Stimulated activated CD4-positive, alpha-beta T cell treated with anti-CD3 and anti-CD28 coated beads, Interleukin-4, amount 100 ng/mL, for 1 hour (primary cell): ENCODE measurements around the gene RIPPLY2.
"Not testable (repeated sequence)": the region's sequence is repeated elsewhere in the genome, so short reads cannot be mapped to it uniquely, and the experiment has no call there.

Source experiments
- DNase-seq: peaks from one replicate; pipeline ENCODE4 v3.0.0-alpha.2; 2020

The RIPPLY2 gene

DNA sequence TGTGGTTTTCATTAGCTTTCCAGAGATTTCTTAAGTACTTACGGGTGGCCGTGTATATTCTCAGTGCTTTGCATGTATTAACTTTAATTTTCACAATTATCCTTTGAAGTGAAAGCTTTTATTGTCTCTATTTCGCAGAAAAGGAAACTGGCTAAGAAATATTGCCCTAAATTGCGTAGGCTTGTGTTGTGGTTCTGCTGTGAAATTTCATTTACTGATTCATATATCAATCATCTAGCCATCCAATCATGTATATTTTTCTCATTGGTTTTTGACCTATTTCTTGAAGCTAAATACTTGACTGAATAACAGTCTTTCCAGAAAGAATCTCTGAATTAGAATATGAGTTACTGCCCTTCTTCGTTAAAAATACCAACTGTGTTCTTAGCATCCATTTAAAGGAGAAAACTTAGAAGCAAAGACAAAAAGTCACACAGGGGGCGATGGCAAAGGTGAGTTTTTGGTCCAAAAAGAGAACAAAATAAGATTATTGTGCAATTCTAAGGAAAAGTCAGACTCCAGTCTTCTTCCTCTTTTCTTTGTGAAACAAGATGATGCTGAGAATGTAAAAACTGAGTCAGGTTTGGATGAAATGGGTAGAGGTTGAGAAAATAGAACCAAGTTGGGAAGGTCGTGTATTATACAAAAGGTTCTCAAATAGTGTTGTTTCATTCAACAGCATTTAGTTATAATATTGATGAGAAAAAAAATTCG lies 7.8 kb downstream of the RIPPLY2 start:
- DNase-seq = no peak

DNA sequence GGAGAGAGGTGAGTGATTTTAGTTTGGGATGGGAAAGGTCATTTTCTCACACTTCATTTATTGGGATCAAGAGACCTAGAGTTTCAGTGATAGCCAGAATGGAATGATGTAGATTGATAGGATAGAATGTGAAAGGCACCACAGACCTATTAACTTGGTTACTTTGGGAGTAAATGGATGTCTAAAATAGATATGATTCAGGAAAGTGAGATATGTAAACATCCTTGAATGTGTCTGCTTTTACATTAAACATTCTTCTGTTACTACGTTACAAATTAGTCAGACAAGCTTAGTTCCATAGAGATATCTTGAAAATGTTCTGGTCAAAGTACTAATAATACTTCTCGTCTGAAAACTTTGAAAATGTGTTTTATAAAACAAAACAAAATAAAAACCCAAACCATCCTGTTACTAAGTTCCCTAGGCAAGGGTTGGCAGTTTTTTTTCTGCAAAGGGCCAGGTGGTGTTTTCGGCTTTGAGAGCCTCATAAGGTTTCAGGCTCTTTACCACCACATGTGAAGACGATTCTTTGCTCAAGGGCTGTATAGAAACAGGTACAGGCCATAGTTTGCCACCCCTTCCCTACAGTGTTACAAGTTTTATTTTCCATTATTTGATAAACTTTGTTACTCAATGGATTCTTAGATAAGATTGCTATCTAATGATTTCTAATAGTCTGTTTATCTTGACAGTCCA lies 9.8 kb downstream of the RIPPLY2 start:
- no peak for DNase-seq

DNA sequence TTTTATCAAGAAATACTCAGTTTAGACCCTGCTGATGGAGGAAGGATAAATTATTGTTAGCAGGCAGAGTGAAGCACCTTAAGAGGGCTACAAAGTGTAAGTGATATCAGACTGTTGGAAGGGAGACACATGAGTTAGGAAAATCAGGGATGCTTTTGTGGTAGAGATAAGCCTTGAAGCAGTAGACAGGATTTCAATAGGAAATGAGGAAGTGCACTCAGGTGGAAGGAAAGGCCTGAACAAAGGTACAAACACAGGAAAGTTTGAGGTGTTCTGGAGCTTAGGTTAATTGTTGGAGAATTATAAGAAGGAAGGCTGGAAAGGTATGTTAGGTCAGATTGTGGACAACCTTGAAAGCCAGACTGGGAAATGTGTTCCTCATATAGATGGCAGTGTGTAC lies 13.9 kb downstream of the RIPPLY2 start:
- DNase-seq = no peak

DNA sequence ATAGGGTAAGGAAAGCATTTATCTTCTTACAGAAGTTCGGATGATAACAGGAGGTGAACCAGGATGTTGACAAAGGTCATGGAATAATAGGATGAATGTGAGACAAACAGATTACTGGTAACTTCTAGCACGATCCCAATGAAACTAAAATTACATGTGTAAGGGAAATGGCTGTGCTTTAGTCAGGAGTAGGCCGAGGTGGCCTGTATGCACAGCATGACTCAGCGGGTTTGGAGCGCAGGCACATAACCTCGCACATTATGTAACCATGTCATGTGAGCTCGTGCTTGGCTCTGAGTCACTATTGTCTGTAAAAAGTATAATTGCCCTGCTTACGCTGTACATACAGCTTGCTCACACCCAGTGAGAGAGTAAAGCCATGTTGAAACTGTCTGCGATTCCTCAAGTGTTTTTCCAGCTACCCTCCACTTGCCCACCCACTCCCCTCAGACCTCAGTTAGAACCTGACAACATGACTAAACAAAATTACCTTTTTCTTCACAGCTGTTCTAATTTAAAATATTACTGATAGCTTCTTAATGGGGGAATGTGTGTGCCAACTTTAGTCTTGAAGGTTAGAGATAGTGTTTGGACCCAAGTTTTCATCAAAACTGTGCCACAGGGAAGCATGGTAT lies 14.5 kb downstream of the RIPPLY2 start:
- DNase-seq = peak; percentile 6

DNA sequence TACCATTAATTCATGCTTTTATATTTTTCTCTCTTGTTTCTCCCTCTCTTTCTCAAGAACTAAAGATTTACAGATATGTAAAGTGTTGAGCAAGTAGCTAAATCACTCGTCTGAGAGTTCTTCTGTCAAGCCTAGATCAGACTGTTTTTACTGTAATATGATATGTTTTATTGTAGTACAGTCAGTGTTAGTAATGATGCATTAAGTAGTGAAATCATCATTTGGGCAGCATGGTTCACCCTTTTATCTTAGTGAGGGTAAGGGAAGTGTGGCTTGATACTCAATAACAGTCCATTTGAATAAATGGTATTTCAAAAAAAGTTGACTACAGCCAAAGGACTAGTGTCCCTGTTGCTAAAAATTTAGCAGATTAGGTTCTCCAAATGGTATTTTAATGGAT lies 15.5 kb downstream of the RIPPLY2 start:
- DNase-seq = no peak

DNA sequence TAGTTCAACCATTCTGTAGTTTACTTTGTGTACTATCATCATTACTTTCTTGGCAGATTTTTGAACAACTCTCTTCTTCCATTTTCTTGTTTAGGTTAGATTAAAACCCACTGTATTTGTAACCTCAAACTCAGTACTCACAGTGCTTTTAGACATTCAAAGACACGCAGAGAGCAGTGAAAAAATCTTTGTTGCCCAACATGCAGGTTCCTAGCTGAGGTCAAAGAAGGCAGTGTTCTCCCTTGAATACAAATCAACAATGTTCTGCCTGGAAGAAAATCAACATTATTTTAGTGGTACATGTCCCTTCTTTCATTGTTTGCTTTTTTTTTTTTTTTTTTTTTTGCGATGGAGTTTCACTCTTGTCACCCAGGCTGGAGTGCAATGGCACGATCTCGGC lies 17.5 kb downstream of the RIPPLY2 start:
- DNase-seq = no peak

DNA sequence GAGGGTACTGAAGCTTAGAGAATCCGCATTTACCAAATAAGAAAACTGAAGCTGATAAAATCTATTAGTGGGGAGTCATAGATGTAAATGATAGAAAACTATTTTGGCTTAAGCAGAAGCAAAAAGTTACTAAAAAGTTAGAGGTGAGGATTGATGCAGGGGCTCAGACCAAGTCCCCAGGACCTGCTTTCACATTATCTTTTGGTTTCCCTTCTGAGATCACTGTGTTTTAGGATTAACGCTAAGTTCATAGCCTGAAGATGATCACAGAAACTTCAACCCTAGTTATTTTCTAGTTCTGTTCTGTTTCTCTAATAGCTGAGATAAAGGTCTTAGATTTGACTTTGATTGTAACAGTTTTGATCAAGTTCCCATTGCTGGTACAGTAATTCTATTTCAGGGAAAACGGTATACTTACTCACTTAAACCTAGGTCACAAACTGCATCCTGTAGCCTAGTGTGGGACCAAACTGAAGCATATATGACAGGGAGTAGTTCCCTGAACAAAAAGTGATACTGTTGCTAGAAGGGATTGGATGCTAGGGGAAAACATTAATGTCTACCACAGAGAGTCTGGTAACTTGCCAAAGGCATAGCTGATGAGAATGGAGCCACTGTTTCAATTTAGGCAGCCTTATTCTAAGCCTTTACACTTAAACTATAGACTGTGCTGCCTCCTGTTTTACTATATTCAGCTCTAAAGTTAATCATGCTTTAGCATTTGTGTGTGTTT lies 19.4 kb downstream of the RIPPLY2 start:
- DNase-seq = no peak

DNA sequence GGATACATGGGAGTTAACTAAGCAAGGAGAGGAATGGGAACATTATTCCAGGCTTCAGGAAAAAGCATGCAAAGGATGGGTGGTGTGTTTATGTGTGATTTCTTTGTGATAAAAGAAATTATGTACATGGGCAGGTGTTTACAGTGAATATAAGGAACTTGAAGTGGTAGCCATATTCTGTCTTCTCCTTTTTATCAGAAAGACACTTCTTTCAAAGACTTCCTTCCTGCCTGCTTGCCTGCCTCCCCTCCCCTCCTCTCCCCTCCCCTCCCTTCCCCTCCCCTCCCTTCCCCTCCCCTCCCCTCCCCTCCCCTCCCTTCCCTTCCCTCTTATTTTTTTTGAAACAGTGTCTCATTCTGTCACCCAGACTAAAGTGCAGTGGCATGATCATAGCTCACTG lies 20.7 kb downstream of the RIPPLY2 start:
- DNase-seq = no peak

DNA sequence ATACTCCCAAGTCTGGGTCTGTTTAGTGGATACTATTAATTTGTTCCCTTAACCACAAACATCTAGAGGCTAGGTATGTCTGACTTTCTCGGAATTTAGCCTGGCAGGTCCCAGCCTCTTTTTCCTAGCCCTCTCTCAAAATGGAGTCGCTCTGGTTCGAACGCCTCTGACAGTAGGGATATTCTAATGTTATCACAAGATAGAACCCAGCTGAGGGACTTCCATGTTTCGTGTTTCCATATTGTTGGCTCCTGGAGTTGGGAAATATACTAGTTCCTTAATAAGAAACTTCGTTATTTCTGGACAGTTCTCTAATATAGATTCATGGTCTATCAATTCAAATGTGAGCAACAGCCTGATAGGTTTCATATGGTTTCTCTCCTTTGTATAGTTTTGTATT lies 22.7 kb downstream of the RIPPLY2 start:
- DNase-seq = no peak

DNA sequence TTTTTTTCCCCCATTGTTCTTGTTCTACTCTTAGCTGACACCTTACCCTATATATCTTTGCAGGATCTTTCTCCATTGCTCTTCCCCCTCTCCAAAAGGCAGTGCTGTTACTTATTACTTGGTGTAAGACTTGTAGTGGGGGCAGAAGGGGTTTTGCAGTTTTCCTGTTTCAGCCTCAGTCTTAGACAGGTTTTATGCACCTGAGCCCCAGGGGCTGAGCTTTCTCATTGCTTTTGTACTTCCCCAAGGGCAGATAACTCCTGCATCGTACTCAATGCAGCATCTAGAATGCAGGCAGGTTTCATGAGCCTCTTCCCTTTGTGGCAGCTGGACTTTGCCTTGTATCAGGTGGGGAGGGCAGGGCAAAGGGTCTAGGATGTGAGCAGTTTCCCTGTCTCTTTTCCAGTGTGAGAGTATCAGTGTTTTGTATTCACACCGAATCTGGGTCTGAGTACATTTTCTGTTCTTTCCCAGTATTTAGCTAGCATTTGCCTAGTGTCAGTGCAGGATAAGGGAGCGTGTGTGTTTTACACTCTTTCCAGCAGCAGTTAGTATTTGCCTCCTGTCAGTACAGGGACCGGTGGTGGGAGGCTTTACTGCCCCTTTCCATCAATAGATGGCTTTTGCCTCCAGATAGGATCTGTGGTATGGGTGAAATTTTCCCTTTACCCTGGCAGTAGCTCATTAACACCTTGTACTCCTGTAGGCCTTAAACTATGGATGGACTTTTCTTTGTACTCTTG lies 25.9 kb downstream of the RIPPLY2 start:
- no peak for DNase-seq

DNA sequence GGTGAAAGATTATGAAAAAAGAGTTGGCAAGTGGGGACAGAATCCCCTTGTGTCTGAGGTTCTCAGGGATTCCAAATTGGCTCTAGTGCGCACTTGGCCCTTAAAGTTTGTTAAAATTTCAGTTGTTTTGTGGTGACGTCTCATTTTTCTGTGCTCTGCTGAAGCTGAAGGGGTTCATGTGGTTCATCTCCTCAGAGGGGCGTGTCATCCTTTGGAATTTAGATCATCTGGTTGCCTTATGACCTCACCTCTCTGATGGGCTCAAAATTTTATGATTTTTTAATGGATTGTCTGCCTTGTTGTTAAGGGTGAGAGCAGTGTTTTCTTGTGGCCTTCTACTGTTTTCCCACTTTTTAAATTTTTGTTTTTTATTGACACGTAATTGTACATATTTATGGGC lies 26.6 kb downstream of the RIPPLY2 start:
- DNase-seq = no peak

DNA sequence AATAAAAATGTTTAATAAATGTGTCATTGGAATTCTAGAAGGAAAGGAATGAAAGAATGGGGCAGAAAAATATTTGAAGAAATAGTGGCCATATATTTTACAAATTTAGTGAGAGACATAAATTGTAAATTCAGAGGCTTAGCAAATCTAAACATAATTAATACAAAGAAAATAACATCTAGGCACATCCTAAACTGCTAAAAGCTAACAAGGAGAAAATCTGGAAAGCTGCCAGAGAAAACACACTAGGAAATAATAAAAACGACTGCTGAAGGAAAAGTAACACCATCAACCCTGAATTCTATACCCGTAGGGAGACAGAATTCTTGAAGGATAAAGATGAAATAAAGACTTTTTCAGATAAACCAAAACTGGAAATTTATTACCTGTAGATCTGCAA lies 30.1 kb downstream of the RIPPLY2 start:
- DNase-seq = no peak

DNA sequence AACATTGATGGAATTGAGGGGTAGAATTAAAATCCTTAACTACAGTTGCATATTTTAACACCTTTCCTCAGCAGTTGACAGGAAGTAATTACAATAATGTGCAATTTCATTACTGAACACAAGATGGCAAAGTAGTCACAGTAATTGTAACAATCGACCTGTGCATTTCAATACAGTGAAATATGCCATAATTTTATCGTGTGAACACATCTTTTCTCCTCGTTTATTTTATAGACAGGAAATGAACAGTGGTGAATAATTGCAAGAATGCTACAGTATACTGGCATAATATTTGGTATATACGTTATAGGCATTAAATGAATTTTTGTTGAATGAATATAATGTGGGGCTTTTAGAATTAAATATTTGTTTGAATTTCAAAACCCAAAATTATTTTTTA lies 31.4 kb downstream of the RIPPLY2 start:
- no peak for DNase-seq

DNA sequence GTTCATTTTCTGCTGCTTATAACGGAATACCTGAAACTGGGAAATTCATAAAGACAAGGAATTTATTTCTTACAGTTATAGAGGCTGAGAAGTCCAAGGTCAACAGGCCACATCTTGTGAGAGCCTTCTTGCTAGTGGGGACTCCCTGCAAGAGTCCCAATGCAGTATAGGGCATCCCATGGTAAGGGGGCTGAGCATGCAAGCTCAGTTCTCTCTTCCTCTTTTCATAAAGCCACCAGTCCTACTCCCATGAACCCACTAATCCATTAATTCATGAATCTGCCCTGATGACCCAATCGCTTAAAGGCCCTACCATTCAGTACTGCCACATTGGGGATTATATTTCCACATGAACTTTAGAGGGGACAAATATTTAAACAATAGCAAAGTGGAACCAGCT lies 32.8 kb downstream of the RIPPLY2 start:
- DNase-seq = no peak

DNA sequence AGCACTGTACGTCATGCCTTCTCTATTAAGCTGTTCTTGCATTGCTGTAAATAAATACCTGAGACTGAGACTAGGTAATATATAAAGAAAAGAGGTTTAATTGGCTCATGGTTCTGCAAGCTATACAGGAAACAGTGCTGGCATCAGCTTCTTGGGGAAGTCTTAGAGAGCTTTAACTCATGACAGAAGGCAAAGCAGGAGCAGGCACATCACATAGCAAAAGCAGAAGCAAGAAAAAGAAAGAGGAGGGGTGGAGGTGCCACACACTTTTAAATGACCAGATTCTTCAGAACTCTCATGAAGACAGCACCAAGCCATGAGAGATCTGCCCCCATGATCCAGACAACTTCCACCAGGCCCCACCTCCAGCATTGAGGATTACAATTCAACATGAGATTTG lies 36.5 kb downstream of the RIPPLY2 start:
- no peak for DNase-seq

DNA sequence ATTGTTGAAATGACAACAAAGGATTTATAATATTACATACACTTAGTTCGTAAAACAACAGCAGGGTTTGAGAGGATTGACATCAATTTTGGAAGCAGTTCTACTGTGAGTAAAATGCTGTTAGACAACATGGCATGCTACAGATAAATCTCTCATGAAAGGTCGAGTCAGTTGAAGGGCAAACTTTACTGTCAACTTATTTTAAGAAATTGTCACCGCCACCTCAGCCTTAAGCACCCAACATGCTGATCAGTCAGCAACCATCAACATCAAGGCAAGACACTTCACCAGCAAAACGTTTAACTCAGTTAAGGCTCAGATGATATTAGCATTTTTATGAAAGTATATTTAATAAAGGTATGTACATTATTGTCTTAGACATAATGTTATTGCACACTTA lies 37.4 kb downstream of the RIPPLY2 start:
- no peak for DNase-seq

DNA sequence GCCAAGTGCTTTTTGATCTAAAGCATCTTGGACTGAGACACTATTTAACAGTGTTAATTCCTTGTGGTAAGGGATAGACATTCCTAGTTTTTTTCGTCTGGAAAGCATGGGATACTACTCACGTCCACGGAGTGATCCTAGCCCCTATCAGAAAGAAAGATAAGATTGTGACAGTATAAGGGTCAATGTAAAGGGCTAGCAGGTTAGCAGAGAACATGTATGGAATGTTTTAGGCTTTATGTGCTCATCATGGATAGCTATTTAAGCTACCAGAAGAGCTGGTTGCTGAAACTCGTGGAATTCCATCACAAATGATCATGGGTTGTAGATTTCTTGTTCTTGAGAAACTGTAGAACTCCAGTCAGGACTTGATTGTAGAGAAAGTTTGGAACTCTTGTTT lies 38.4 kb downstream of the RIPPLY2 start:
- DNase-seq = no peak

DNA sequence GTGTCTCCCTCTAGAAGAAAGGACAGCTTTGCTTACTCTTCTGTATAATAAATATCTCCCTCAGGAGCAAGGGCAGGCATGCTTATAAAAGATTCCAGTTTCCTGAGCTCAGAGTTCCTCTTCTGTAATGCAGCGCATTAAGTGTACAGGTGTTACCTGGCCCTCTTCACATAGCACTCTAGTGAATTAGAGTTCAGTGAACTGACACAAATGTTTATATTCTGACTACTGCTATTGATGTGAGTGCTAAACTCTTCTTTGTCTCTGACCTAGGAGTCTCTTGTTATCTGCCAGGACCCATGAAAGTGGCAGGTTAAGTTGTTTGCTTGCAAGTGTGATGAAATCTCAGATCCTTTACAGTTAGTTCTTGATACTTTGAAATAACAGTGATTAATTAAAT lies 39.9 kb downstream of the RIPPLY2 start:
- no peak for DNase-seq

DNA sequence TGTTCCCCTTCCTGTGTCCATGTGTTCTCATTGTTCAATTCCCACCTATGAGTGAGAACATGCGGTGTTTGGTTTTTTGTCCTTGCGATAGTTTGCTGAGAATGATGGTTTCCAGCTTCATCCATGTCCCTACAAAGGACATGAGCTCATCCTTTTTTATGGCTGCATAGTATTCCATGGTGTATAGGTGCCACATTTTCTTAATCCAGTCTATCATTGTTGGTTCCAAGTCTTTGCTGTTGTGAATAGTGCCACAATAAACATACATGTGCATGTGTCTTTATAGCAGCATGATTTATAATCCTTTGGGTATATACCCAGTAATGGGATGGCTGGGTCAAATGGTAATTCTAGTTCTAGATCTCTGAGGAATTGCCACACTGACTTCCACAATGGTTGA lies 43.9 kb downstream of the RIPPLY2 start:
- not testable (repeated sequence) for DNase-seq

DNA sequence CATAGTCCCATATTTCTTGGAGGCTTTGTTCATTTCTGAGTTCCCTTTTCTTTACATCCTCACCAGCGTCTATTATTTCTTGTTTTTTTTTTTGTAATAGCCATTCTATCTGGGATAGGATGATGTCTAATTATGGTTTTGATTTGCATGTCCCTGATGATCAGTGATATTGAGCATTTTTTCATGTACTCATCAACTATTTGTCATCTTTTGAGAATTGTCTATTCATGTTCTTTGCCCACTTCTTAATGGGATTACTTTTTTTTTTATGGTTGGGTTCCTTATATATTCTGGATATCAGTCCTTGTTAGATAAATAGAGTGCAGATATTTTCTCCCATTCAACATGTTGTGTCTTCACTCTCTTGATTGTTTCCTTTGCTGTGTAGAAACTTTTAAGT lies 48.5 kb downstream of the RIPPLY2 start:
- DNase-seq = no peak

DNA sequence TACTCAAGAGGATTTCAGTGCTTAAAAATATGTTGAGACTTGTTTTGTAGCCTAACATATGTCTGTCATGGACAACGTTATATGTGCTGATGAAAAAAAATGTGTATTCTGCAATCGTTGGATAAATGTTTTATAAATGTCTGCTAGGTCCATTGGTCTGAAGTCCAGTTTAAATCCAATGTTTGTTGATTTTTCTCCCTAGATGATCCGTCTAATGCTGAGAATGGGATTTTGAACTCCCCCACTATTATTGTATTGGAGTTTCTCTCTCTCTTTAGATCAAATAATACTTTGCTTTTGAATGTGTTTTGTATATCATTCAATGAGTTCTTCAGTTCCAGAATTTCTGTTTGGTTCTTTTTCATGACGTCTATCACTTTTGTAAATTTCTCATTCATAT lies 51.2 kb downstream of the RIPPLY2 start:
- no peak for DNase-seq

DNA sequence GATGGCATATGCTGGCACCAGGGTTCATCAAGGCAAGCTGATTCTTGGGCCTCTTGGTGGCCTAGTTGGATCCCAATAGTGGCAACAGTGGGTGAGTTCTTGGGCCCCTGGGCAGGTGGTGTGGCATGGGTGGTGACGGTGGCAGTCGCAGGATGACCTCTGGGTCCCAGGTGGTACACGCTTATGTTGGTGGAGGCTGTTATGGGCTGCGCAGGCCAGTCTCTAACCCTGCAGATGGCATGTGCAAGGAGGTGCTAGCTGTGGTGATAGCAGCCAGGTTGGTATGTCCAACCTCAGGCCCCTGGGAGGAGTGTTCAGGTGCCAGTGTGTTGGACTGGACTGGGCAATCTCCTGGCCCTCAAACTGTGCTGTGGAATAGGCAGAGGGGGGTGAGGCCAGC lies 52.5 kb downstream of the RIPPLY2 start:
- DNase-seq = no peak
